IPS-NIHi7 (cell line): Measurements from ENCODE around the gene IMPA2.
"Not testable (repeated sequence)": the region's sequence is repeated elsewhere in the genome, so short reads cannot be mapped to it uniquely, and the experiment has no call there.

Experiments
- DNase-seq: peaks from one replicate; pipeline ENCODE4 v3.0.0; 2012; ENCODE audit warnings: mixed read lengths; ENCODE audit errors: extremely low spot score

The IMPA2 gene

DNA sequence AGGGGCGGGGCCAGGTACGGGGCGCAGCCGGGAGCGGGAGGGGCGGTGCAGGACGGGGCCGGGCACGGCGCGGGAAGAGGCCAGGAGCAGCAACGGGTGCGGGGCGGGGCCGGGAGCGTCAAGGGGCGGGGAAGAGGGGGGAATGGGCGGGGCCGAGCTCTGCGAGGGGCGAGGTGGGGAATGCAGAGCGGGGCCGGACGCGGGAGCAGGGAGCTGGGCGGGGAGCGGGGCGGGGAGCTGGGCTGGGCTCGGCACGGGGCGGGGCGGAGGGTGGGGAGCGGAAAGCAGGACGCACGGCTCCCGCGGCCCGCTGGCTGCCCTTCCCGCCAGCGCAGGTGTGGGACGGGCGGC, at the start of gene IMPA2:
TSS of gene IMPA2 (plus strand) at position 316 of the 351 bp plus-strand sequence. CDS start 163 bp downstream, outside the sequence.
- peak; percentile 98 for DNase-seq

DNA sequence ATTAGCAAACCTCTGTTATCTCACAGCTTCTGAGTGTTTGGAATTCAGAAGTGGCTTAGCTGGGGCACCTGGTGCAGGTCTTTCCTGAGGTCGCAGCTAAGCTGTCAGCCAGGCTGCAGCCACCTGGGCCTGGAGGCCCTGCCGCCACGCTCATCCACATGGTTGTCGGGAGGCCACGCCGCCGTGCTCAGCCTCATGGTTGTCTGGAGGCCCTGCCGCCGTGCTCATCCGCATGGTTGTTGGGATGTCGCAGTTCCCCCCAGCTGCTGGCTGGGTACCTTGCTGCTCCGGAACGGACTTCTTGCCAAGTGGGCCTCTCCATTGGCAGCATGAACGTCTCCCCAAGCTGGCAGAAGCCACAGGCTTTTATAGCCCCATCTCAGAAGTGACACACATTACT, 48.9 kb upstream of the IMPA2 start:
- no peak for DNase-seq

- peak; percentile 73 for DNase-seq
Measured at GRCh38 chr18:11937874-11938478, 43.3 kb upstream of the IMPA2 start.

- DNase-seq, result no peak
Measured at GRCh38 chr18:11940956-11941355, 40.4 kb upstream of the IMPA2 start.

GRCh38 chr18:11943551-11943950, 37.8 kb upstream of the IMPA2 start:
- no peak for DNase-seq

DNA sequence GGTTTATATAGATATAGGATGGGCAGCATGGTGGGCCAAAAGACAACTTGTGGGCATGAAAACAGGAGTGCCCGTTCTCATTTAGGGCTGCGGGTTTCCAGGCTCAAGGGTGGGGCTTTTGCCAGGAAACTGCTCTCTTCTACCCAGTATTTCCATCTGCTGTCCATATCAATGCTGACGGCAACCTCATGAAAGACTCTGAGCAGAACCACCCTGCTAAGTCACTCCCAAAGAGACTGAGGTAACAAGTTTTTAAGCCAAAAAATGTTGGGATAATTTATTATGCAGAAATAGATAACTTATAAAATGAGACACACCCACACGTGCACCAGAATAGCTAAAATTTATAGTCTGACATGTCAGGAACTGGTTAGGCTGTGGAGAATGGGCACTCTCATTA, 37.1 kb upstream of the IMPA2 start:
- DNase-seq, result no peak

- no peak for DNase-seq
Measured at GRCh38 chr18:11944786-11945185, 36.5 kb upstream of the IMPA2 start.

GRCh38 chr18:11945834-11946659, 35.3 kb upstream of the IMPA2 start:
- DNase-seq, result not testable (repeated sequence)

- no peak for DNase-seq
Measured at GRCh38 chr18:11946756-11947155, 34.6 kb upstream of the IMPA2 start.

DNA sequence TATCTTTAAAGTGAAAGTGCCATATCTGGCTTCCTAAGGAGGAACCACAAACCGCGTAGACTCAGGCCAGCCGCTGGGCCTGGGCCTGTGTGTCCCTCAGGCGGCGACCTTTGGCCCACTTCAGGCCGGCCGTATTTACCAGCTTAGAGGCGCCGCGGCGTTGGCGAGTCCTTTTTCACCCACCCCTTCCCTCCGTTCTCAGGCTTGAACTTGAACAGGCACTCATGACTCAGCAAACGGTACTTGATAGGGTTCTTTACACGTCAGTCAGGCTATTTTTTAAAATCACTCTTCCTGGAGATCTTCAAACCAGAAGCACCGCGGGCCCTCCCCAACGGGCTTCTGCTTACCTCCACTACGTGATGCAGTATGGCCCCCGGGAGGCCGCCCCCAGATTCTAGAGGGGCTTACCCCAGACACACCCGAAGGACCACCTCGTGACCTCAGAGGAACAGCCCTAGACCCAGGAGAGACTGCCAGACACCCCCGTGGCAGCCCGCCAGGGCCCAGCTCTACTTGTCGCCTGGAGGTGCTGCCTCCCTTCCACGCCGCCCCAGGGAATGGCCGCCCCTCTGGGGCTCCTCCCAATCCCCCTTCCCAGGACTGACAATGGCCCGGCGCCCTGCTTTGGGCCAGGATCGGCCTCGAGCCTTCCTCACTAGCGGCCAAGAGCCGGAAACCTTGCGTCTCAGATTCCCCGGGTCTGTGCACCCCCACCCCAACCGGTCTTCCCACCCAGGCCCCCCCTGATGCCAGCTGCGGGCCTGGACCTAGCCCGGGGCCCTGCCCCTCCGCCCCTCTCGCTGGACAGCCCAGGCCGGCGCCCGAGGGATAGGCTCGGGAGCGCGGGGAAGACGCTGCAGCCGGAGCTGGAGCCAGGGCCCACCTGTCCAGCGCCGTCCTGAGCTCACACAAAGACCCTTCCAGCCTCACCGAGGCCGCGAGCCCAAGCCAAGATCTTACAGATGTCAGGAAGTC, 33.8 kb upstream of the IMPA2 start:
- DNase-seq, result peak; percentile 72

GRCh38 chr18:11948852-11949523, 32.3 kb upstream of the IMPA2 start:
- no peak for DNase-seq

DNA sequence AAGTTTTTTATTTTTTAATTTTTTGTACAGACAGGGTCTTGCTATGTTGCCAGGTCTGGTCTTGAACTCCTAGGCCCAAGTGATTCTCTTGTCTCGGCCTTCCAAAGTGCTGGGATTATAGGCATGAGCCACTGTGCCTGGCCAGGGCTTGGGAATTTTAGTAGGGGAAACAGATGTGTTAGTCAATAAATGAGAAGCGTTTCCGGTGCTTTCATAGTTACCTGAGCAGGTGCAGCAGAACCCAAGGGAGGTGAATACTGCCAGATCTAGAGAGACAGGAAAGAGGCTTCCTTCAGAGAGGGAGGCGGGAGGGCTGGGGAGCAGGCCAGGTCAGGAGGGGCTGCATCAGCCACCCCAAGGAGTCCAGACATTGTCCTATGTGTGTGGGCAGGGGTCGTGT, 30.5 kb upstream of the IMPA2 start:
- no peak for DNase-seq

DNA sequence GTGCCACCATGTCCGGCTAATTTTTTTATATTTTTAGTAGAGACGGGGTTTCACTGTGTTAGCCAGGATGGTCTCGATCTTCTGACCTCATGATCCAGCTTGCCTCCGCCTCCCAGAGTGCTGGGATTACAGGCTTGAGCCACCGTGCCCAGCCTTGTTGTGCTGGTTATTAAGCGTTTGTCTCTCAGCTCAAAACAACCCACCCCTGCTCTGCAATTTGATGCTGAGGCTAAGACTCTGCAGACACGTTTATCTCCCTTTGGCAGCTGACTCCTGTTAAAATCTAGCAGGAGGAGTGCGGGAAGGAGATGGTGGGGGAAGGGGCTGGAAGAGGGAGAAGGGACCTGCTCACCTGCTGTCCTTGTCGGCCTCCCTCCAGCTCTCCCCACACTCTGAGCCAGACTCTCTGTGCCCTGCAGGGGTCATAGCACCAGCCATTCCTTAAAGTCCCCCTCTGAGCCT, 29.9 kb upstream of the IMPA2 start:
- peak; percentile 24 for DNase-seq

- no peak for DNase-seq
Measured at GRCh38 chr18:11953113-11953512, 28.2 kb upstream of the IMPA2 start.

- DNase-seq, result peak; percentile 31
Measured at GRCh38 chr18:11955239-11956029, 25.9 kb upstream of the IMPA2 start.

- no peak for DNase-seq
Measured at GRCh38 chr18:11956371-11957308, 24.7 kb upstream of the IMPA2 start.

GRCh38 chr18:11957636-11958035, 23.7 kb upstream of the IMPA2 start:
- no peak for DNase-seq

- not testable (repeated sequence) for DNase-seq
Measured at GRCh38 chr18:11959651-11960050, 21.7 kb upstream of the IMPA2 start.

DNA sequence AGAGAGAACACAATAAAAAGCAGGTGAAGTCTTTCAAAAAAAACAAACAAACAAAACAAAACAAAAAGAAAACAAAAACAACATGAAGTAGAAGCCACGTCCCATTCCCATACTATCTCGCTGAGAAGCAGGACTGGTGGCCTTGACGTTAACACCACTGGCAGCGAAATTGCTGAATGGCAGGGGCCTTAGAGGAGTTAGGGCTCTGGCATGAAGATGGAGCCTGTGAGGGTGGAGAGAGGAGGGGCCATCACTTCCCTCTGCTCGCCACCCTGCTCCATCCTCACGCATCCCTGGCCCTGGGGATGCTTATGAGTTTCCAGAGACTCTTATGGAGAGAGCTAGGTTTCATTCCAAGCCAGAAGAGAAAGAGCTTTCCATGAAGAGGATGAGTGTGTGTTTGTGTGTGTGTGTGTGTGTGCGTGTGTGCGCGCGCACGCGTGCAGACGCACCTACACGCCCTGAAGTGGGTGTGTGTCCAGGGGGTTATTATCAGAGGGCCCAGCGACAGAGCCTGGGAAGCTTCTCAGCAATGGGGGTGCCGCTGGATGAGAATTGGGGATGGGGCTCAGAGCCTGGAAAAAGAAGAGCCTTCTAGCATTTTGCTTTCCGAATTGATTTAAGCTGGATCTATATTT, 20.4 kb upstream of the IMPA2 start:
- DNase-seq, result no peak
